ENCODE measurements around the gene SFTPB. TPM values are rescaled to one million over a fixed set of nuclear protein-coding genes. Genes with fewer than 3 reads are reported as not detected.

SFTPB gene
- total RNA-seq, 1 donor from 2014 or later: not detected

DNA sequence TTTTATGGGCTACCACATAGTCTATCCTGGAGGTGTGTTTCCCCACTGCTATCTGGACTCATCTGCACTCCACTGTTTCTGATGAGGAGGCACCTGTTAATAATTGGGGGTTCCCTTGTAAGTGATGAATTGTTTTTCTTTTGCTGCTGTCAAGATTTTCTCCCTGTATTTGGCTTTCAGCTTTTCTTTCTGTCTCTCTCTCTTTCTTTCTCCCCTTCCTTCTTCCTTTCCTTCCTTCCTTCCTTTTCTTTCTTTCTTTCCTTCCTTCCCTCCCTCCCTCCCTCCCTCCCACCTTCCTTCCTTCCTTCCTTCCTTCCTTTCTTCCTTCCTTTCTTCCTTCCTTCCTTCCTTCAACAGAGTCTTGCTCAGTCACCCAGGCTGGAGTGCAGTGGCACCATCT is 35.3 kb upstream of the SFTPB start:
- Mint-ChIP-seq H3K36me3 (ENCODE audit: unreplicated experiment) (peaks cover 6% of the 10 kb centered on the region), H3K27ac (ENCODE audit: unreplicated experiment) (no peak overlapping the region), H3K9me3 (ENCODE audit: unreplicated experiment) (no peaks in the 10 kb centered on the region), H3K27me3 (ENCODE audit: unreplicated experiment) (no peaks in the 10 kb centered on the region), H3K4me1 (ENCODE audit: low read depth, unreplicated experiment) (no peaks in the 10 kb centered on the region), H3K4me3 (ENCODE audit: unreplicated experiment) (no peak overlapping the region)
- no peak for DNase-seq
- TF ChIP-seq, protein P1, sequence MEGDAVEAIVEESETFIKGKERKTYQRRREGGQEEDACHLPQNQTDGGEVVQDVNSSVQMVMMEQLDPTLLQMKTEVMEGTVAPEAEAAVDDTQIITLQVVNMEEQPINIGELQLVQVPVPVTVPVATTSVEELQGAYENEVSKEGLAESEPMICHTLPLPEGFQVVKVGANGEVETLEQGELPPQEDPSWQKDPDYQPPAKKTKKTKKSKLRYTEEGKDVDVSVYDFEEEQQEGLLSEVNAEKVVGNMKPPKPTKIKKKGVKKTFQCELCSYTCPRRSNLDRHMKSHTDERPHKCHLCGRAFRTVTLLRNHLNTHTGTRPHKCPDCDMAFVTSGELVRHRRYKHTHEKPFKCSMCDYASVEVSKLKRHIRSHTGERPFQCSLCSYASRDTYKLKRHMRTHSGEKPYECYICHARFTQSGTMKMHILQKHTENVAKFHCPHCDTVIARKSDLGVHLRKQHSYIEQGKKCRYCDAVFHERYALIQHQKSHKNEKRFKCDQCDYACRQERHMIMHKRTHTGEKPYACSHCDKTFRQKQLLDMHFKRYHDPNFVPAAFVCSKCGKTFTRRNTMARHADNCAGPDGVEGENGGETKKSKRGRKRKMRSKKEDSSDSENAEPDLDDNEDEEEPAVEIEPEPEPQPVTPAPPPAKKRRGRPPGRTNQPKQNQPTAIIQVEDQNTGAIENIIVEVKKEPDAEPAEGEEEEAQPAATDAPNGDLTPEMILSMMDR (IDR thresholded peaks at IDR 0.05; ENCODE audit: partially characterized antibody, unreplicated experiment): no peak

DNA sequence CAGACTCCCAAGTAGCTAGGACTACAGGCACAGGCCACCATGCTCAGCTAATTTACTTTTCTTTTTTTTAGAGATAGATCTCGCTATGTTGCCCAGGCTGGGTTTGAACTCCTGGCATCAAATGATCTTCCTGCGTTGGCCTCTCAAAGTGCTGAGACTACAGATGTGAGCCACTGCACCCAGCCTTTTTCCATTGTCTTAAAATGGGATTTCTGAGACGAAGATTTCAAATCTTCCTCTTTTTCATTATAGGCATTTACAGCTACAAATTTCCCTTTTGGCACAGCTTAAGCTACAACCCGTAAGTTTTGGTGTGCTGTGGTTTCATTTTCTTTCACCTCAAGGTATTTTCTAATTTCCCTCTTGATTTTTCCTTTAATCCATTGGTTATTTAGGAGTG is 34.8 kb upstream of the SFTPB start:
- H3K27me3 Mint-ChIP-seq (ENCODE audit: unreplicated experiment): no peaks in the 10 kb centered on the region
- TF ChIP-seq, protein P1 (IDR thresholded peaks at IDR 0.05; ENCODE audit: partially characterized antibody, unreplicated experiment): no peak
- no peak overlapping the region for H3K27ac Mint-ChIP-seq (ENCODE audit: unreplicated experiment)
- H3K9me3 Mint-ChIP-seq (ENCODE audit: unreplicated experiment): no peaks in the 10 kb centered on the region
- H3K4me1 Mint-ChIP-seq (ENCODE audit: low read depth, unreplicated experiment): no peaks in the 10 kb centered on the region
- peaks cover 6% of the 10 kb centered on the region for H3K36me3 Mint-ChIP-seq (ENCODE audit: unreplicated experiment)
- no peak overlapping the region for H3K4me3 Mint-ChIP-seq (ENCODE audit: unreplicated experiment)
- DNase-seq: no peak

DNA sequence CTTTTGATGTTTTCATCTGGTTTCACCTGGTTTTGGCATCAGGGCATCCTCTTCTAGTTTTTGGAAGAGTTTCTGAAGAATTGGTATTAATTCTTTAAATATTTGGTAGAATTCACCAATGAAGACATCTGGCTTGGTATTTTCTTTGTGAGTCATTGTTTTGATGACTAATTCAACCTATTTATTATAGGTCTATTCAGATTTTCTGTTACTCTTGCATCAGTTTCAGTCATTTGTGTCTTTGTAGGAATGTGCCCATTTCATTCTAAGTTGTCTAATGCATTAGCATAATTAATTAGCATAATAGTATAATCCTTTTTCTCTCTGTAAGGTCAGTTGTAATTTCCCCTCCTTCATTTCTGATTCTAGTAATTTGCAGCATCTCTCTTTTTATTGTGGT is 34.2 kb upstream of the SFTPB start:
- no peak for DNase-seq
- TF ChIP-seq, protein P1 (IDR thresholded peaks at IDR 0.05; ENCODE audit: partially characterized antibody, unreplicated experiment): no peak
- Mint-ChIP-seq H3K4me3 (ENCODE audit: unreplicated experiment) (no peak overlapping the region), H3K27ac (ENCODE audit: unreplicated experiment) (no peak overlapping the region), H3K9me3 (ENCODE audit: unreplicated experiment) (no peaks in the 10 kb centered on the region), H3K4me1 (ENCODE audit: low read depth, unreplicated experiment) (no peaks in the 10 kb centered on the region), H3K27me3 (ENCODE audit: unreplicated experiment) (no peaks in the 10 kb centered on the region), H3K36me3 (ENCODE audit: unreplicated experiment) (peaks cover 6% of the 10 kb centered on the region)

DNA sequence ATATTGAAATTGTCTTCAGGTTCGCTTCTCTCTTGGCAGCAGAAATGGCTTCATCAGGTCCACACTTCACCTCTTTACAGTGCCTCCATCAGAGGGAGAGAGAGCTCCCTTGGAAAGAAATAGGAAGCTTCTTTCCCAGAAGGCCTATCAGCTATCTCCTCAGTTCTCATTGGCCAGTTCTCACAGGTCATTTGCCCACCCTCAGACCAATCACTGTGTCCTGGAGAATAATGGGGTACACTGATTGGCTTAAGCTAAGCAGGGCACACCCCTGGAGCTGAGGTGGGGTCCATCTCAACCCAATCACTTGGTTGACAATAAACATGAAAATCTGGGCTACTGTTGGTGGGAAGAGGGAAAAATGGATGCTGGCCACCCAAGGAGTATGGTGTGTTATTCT is 31.3 kb upstream of the SFTPB start:
- H3K9me3 Mint-ChIP-seq (ENCODE audit: unreplicated experiment): peaks cover 2% of the 10 kb centered on the region
- TF ChIP-seq, protein P1 (IDR thresholded peaks at IDR 0.05; ENCODE audit: partially characterized antibody, unreplicated experiment): no peak
- H3K4me3 Mint-ChIP-seq (ENCODE audit: unreplicated experiment): no peak overlapping the region
- DNase-seq: no peak
- peaks cover 6% of the 10 kb centered on the region for H3K36me3 Mint-ChIP-seq (ENCODE audit: unreplicated experiment)
- no peak overlapping the region for H3K27ac Mint-ChIP-seq (ENCODE audit: unreplicated experiment)
- H3K4me1 Mint-ChIP-seq (ENCODE audit: low read depth, unreplicated experiment): no peaks in the 10 kb centered on the region
- H3K27me3 Mint-ChIP-seq (ENCODE audit: unreplicated experiment): peaks cover 2% of the 10 kb centered on the region

DNA sequence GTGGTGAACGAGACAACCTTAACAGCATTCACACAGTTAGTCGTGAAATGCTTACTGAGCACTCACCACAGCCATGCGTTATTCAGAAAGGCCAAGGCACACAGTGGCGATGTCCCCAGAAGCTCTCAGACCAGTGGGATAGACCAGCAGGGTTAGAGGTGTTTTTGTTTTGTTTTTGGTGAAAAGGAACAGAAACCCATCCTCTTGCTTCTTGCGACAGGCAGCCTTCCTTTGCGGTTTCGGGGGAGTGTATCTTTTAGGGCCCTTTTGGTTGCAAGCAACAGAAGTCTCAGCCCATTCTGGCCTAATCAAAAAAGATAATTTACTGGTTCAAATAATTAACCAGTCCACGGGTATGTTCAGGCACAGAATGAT is 30.9 kb upstream of the SFTPB start:
- Mint-ChIP-seq H3K27ac (ENCODE audit: unreplicated experiment) (no peak overlapping the region), H3K27me3 (ENCODE audit: unreplicated experiment) (peaks cover 2% of the 10 kb centered on the region), H3K4me3 (ENCODE audit: unreplicated experiment) (no peak overlapping the region), H3K36me3 (ENCODE audit: unreplicated experiment) (peaks cover 6% of the 10 kb centered on the region), H3K4me1 (ENCODE audit: low read depth, unreplicated experiment) (no peaks in the 10 kb centered on the region), H3K9me3 (ENCODE audit: unreplicated experiment) (peaks cover 2% of the 10 kb centered on the region)
- TF ChIP-seq, protein P1 (IDR thresholded peaks at IDR 0.05; ENCODE audit: partially characterized antibody, unreplicated experiment): no peak
- DNase-seq: no peak

Measured in glutamatergic neuron (in vitro differentiated cells).